OCI-LY1 (cell line): ENCODE results near the gene CIC.

Experiments
- CTCF ChIP-seq: fragments of 200-600 bp; sonication (generic), shearing (Covaris generic); IDR thresholded peaks from 2 replicates; pipeline ENCODE4 v1.5.1; 2017; ENCODE audit warnings: mild to moderate bottlenecking, antibody characterized with exemption, low read length, moderate library complexity, mixed read lengths
- EZH2 ChIP-seq: fragments of 200-600 bp; sonication (generic), shearing (Covaris generic); IDR thresholded peaks from 2 replicates; pipeline ENCODE4 v1.8.0; 2017; ENCODE audit warnings: borderline replicate concordance, mixed run types, mild to moderate bottlenecking, antibody characterized with exemption, low read length, moderate library complexity, mixed read lengths

- no peak for TF ChIP-seq CTCF
- no peak for TF ChIP-seq EZH2
Observed at GRCh38 chr19:42268142-42268703, 829 bp upstream of the CIC start.
